CD4-positive, alpha-beta T cell (primary cell): Measurements from ENCODE around the gene TULP4. TPM values are rescaled to one million over a fixed set of nuclear protein-coding genes. Genes with fewer than 3 reads are reported as not detected.
"Not testable (repeated sequence)": the region's sequence is repeated elsewhere in the genome, so short reads cannot be mapped to it uniquely, and the experiment has no call there.

Experiments used
- ATAC-seq: fragments of 200-7000 bp; cut with Tn5 transposase; one replicate; pipeline ENCODE4 v1.10.0; 2022; ENCODE audit warnings: mild to moderate bottlenecking; ENCODE audit not compliant: poor library complexity
- CTCF ChIA-PET: fragments of 350-600 bp; sonication (Branson Sonifier 250); formaldehyde crosslinking; loops from one replicate; lab custom pipeline; 2021; ENCODE audit warnings: antibody characterized with exemption, inconsistent platforms; lab: Charles Lee
- POLR2A ChIA-PET: fragments of 350-600 bp; sonication (Branson Sonifier 250); formaldehyde crosslinking; loops from one replicate; lab custom pipeline; 2021; ENCODE audit warnings: antibody characterized with exemption, inconsistent platforms; lab: Charles Lee
- DNase-seq, 14 experiments: peaks; one replicate each; pipeline ENCODE4 v3.0.0-alpha.2; 2013 to 2020; ENCODE audit warnings: mixed read lengths in 2 of 14
- H3K27ac ChIP-seq, 2 donors: one replicate each; pipeline versions ENCODE4 v1.5.1 to v1.7.0; 2013; ENCODE audit warnings: low read length in 2 of 2, low read depth in 1 of 2, mild to moderate bottlenecking in 1 of 2
- H3K27me3 ChIP-seq, 2 experiments: 1 replicate in 1 of 2; 2 replicates in 1 of 2; pipeline versions ENCODE4 v1.6.1 to v1.7.0; 2013; ENCODE audit warnings: low read length in 2 of 2, control low read depth in 1 of 2, mild to moderate bottlenecking in 1 of 2, moderate library complexity in 1 of 2; ENCODE audit not compliant: insufficient read depth in 2 of 2, control insufficient read depth in 1 of 2
- H3K36me3 ChIP-seq: one replicate; pipeline ENCODE4 v1.6.1; 2013; ENCODE audit warnings: low read length, control low read depth; ENCODE audit not compliant: insufficient read depth
- H3K4me1 ChIP-seq: one replicate; pipeline ENCODE4 v1.6.1; 2013; ENCODE audit warnings: low read length, control low read depth; ENCODE audit not compliant: insufficient read depth
- H3K4me3 ChIP-seq: one replicate; pipeline ENCODE4 v1.5.1; 2013; ENCODE audit warnings: mild to moderate bottlenecking, low read length, moderate library complexity
- H3K9me3 ChIP-seq, 2 experiments: 1 replicate in 1 of 2; 2 replicates in 1 of 2; pipeline versions ENCODE4 v1.6.1 to v1.7.0; 2013; ENCODE audit warnings: low read length in 2 of 2, mild to moderate bottlenecking in 2 of 2, control low read depth in 1 of 2, moderate library complexity in 1 of 2; ENCODE audit not compliant: control insufficient read depth in 1 of 2, insufficient read depth in 1 of 2
- H3K27ac Mint-ChIP-seq: one replicate; pipeline ENCODE4 v1.8.0; 2020; ENCODE audit warnings: mixed read lengths
- H3K27me3 Mint-ChIP-seq: one replicate; pipeline ENCODE4 v1.8.0; 2021; ENCODE audit warnings: mixed read lengths
- H3K36me3 Mint-ChIP-seq: one replicate; pipeline ENCODE4 v1.8.0; 2021; ENCODE audit warnings: low read depth, mixed read lengths
- H3K4me1 Mint-ChIP-seq: one replicate; pipeline ENCODE4 v1.8.0; 2021; ENCODE audit warnings: low read depth, mixed read lengths
- H3K4me3 Mint-ChIP-seq: one replicate; pipeline ENCODE4 v1.8.0; 2020; ENCODE audit warnings: mild to moderate bottlenecking, mixed read lengths
- H3K9me3 Mint-ChIP-seq: one replicate; pipeline ENCODE4 v1.8.0; 2020; ENCODE audit warnings: mixed read lengths
- CTCF ChIP-seq: fragments of 200-600 bp; IDR thresholded peaks from one replicate; pipeline ENCODE4 v1.8.0; 2022; ENCODE audit warnings: antibody characterized with exemption, mild to moderate bottlenecking
- intact Hi-C, 2 experiments: fragments of 100-400 bp; cut with DNase I in 1 of 2; cut with micrococcal nuclease in 1 of 2; formaldehyde crosslinking; loops; one replicate each; pipeline versions ENCODE4 v1.15.1 to v1.9.0; 2023 to 2025; cut with DNase I, micrococcal nuclease
- total RNA-seq, 174 experiments: library from RNA in 2 of 174; stranded (reverse) in 2 of 174; gene quantifications; one replicate each; pipeline ENCODE4 v1.2.3 and lab custom pipeline; 2021 to 2026

TULP4 gene
- total RNA-seq, 2 experiments from 2014 or later: 66.1 to 68.2 TPM

GRCh38 chr6:158300306-158301143 is 11.7 kb upstream of the TULP4 start:
- ATAC-seq, POLR2A ChIA-PET, CTCF ChIA-PET, H3K27ac ChIP-seq, H3K4me1 ChIP-seq, intact Hi-C loops, H3K27ac Mint-ChIP-seq, H3K27me3 Mint-ChIP-seq, H3K4me1 Mint-ChIP-seq, H3K27me3 ChIP-seq, H3K36me3 ChIP-seq, DNase-seq, H3K4me3 Mint-ChIP-seq, H3K9me3 Mint-ChIP-seq, H3K4me3 ChIP-seq: not testable (repeated sequence)
- H3K36me3 Mint-ChIP-seq: peaks cover 64% of the 10 kb centered on the region
- H3K9me3 ChIP-seq: peaks cover 7 to 19% of the 10 kb centered on the region in 2 experiments

DNA sequence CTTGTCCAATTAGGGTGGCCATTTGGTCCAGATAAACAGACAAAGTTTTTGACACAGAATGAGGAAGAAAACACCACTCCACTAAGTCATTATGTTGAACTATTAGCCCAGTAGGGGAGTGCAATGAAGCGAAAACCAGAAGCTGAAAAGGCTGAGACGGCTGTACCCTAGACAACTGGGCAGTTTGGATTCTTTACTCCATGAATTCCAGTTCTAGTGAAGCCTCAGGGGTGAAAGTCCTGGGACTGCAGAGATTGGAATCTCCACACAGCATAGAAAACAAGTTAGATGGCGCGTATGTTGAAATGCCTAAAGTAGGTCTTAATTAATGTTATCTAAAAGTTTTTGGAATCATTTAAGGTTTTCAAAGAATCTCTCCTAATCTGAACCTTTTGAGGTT is 10.7 kb upstream of the TULP4 start:
- ATAC-seq: not testable (repeated sequence)

DNA sequence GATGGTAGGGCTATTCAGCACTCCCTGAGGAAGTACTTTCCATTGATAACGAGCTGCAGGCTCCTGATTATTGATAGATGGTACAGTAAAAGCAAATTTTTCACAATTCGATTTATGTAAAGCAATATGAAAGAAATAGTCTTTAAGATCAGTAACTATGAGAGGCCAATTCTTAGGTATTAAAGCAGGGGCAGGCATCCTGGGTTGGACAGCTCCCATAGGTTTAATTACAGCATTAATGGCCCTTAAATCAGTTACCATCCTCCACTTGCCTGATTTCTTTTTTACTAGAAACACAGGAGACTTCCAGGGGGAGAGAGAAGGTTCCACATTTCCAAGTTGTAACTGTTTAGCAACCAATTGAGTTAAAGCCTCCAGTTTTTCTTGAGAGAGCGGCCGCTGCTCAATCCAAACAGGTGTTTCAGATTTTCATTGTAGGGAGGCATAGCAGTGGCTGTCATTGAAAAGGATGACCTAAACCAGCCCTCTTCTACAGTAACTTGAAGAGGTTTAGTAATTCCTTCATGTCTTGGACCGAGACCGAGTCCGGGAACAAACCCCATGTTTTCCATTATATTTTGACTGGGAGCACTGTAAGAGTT is 10.0 kb upstream of the TULP4 start:
- H3K27me3 ChIP-seq, H3K4me1 Mint-ChIP-seq, H3K27ac Mint-ChIP-seq, CTCF ChIA-PET, H3K4me1 ChIP-seq, intact Hi-C loops, H3K27me3 Mint-ChIP-seq, H3K4me3 ChIP-seq, H3K9me3 ChIP-seq, H3K27ac ChIP-seq, H3K9me3 Mint-ChIP-seq, POLR2A ChIA-PET, ATAC-seq, H3K4me3 Mint-ChIP-seq, H3K36me3 ChIP-seq, DNase-seq: not testable (repeated sequence)
- H3K36me3 Mint-ChIP-seq: peaks cover 54% of the 10 kb centered on the region

More for the DNA sequence above, 10.7 kb upstream of the TULP4 start:
- H3K27me3 ChIP-seq, POLR2A ChIA-PET, H3K27me3 Mint-ChIP-seq, CTCF ChIA-PET, H3K4me3 ChIP-seq, H3K9me3 Mint-ChIP-seq, H3K27ac ChIP-seq, H3K4me1 ChIP-seq, H3K4me1 Mint-ChIP-seq, H3K4me3 Mint-ChIP-seq, intact Hi-C loops, H3K36me3 ChIP-seq, H3K27ac Mint-ChIP-seq, DNase-seq: not testable (repeated sequence)
- H3K36me3 Mint-ChIP-seq: peaks cover 58% of the 10 kb centered on the region
- peaks cover 5 to 12% of the 10 kb centered on the region in 2 experiments for H3K9me3 ChIP-seq

DNA sequence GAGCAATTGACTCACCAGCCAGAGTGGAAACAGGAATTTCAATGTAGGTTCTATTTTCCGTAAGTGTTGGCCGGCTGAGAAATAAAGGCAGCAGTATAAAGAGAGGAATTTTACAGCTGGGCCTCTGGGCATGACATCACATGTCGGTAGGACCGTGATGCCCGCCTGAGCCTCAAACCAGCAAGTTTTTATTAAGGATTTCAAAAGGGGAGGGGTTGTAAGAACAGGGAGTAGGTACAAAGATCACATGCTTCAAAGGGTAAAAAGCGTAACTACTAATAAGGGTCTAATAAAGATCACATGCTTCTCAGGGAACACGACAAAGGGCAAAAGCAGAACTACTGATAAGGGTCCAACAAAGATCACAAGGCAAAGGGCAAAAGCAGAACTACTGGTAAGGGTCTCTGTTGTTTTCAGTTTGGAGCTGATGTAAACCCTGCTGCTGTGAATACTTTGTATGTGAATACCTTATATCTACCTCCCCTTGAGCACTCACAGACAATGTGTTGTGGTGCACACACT is 9.0 kb upstream of the TULP4 start:
- H3K27ac ChIP-seq: no peak overlapping the region
- no peaks in the 10 kb centered on the region for H3K9me3 ChIP-seq
- no peak overlapping the region for H3K4me3 ChIP-seq
- ChIA-PET POLR2A (interaction anchor here (1.0 kb wide), 1 partner anchor 16 kb away, joined by 3 read pairs; no protein-coding TSS in a partner anchor), CTCF (no interaction called here)
- peaks cover 45% of the 10 kb centered on the region for H3K36me3 Mint-ChIP-seq
- H3K36me3 ChIP-seq: peaks cover 3% of the 10 kb centered on the region
- TF ChIP-seq CTCF: no peak
- no peak overlapping the region for H3K4me3 Mint-ChIP-seq
- intact Hi-C loops: no loop called here
- peaks cover 3% of the 10 kb centered on the region for H3K9me3 Mint-ChIP-seq
- H3K4me1 ChIP-seq: no peaks in the 10 kb centered on the region
- H3K27ac Mint-ChIP-seq: no peak overlapping the region
- H3K27me3 Mint-ChIP-seq: no peaks in the 10 kb centered on the region
- ATAC-seq (no peak), DNase-seq (no peak)
- H3K4me1 Mint-ChIP-seq: peaks cover 9% of the 10 kb centered on the region
- H3K27me3 ChIP-seq: no peaks in the 10 kb centered on the region
